HCT116 (cell line): ENCODE results near the gene SERPINB6. TPM values are rescaled to one million over a fixed set of nuclear protein-coding genes. Genes with fewer than 3 reads are reported as not detected.

Source experiments
- ATAC-seq: fragments of 200-7000 bp; cut with Tn5 transposase; 2 replicates; pipeline ENCODE4 v1.9.1; 2020; ENCODE audit warnings: mild to moderate bottlenecking, moderate library complexity
- BruUV-seq: library from RNA; stranded (reverse); fragments of 400-500 nt; replicated peaks from 2 replicates; lab custom pipeline; 2021; lab: Mats Ljungman, UMichigan
- CTCF ChIA-PET: fragments of 300-600 bp; sonication (Branson Sonifier 250); formaldehyde crosslinking; loops from one replicate; lab custom pipeline; 2021; ENCODE audit warnings: antibody characterized with exemption; lab: Charles Lee
- POLR2A ChIA-PET: fragments of 300-600, 350-600 bp; sonication (Branson Sonifier 250); formaldehyde crosslinking; loops from one replicate; lab custom pipeline; 2021; ENCODE audit warnings: antibody characterized with exemption; lab: Charles Lee
- RAD21 ChIA-PET, 2 experiments: fragments of 300-600 bp; sonication (Branson Sonifier 250); formaldehyde crosslinking; loops; one replicate each; lab custom pipeline; 2023; ENCODE audit warnings: low total read pairs in 2 of 2; ENCODE audit not compliant: uncharacterized antibody in 2 of 2, unreplicated experiment in 2 of 2, low non-redundant PET in 1 of 2; lab: Charles Lee
- DNase-seq: peaks from one replicate; pipeline ENCODE4 v3.0.0-alpha.2; 2010; ENCODE audit warnings: low read depth, low spot score
- H2AFZ ChIP-seq: fragments of 200-600 bp; shearing (Covaris generic), sonication (generic); 2 replicates; pipeline ENCODE4 v1.6.1; 2017; ENCODE audit warnings: low read depth, mixed run types, mixed read lengths, antibody characterized with exemption, low read length; ENCODE audit not compliant: poor library complexity, severe bottlenecking
- H3K27ac ChIP-seq: 2 replicates; pipeline ENCODE4 v1.5.1; 2012; ENCODE audit warnings: low read depth, low read length
- H3K27me3 ChIP-seq: fragments of 200-600 bp; sonication (generic); 2 replicates; pipeline ENCODE4 v1.6.1; 2016; ENCODE audit warnings: mixed run types, low read length, mixed read lengths; ENCODE audit not compliant: insufficient read depth
- H3K36me3 ChIP-seq, 2 experiments: fragments of 200-500 bp in 1 of 2; fragments of 200-600 bp in 1 of 2; sonication (Bioruptor generic) in 1 of 2; sonication (generic) in 1 of 2; 2 replicates each; pipeline versions ENCODE4 v1.5.1 to v1.6.1; 2014 to 2016; ENCODE audit warnings: low read length in 2 of 2, inconsistent platforms in 1 of 2, mixed read lengths in 1 of 2, mixed run types in 1 of 2; ENCODE audit not compliant: insufficient read depth in 2 of 2, control insufficient read depth in 1 of 2
- H3K4me1 ChIP-seq, 2 experiments: fragments of 200-600 bp in 1 of 2; sonication (generic) in 1 of 2; 2 replicates each; pipeline versions ENCODE4 v1.5.1 to v1.6.1; 2012 to 2017; ENCODE audit warnings: low read length in 2 of 2, inconsistent platforms in 1 of 2, mild to moderate bottlenecking in 1 of 2, mixed read lengths in 1 of 2, mixed run types in 1 of 2, moderate library complexity in 1 of 2; ENCODE audit not compliant: insufficient read depth in 2 of 2, control insufficient read depth in 1 of 2
- H3K4me2 ChIP-seq: fragments of 200-600 bp; sonication (generic); 2 replicates; pipeline ENCODE4 v1.6.1; 2017; ENCODE audit warnings: mixed run types, low read length, mixed read lengths
- H3K4me3 ChIP-seq, 2 experiments: fragments of 200-600 bp in 1 of 2; sonication (generic) in 1 of 2; replicated peaks in 1 of 2; 2 replicates each; pipeline ENCODE4 v1.5.1; 2011 to 2016; ENCODE audit warnings: low read length in 2 of 2, control low read depth in 1 of 2, low read depth in 1 of 2, mild to moderate bottlenecking in 1 of 2, mixed read lengths in 1 of 2, mixed run types in 1 of 2
- H3K79me2 ChIP-seq: fragments of 200-600 bp; sonication (generic); 2 replicates; pipeline ENCODE4 v1.6.1; 2017; ENCODE audit warnings: mild to moderate bottlenecking, mixed run types, low read length, moderate library complexity, mixed read lengths; ENCODE audit not compliant: insufficient read depth
- H3K9ac ChIP-seq: fragments of 200-600 bp; sonication (generic); 2 replicates; pipeline ENCODE4 v1.6.1; 2016; ENCODE audit warnings: low read length, mixed read lengths
- H3K9me2 ChIP-seq: fragments of 200-600 bp; sonication (generic), shearing (Covaris generic); 2 replicates; pipeline ENCODE4 v1.6.1; 2017; ENCODE audit warnings: mixed run types, mild to moderate bottlenecking, moderate library complexity; ENCODE audit not compliant: insufficient read depth
- H3K9me3 ChIP-seq, 2 experiments: fragments of 200-500 bp in 1 of 2; fragments of 200-600 bp in 1 of 2; sonication (Bioruptor generic) in 1 of 2; sonication (generic) in 1 of 2; 2 replicates each; pipeline ENCODE4 v1.6.1; 2014 to 2017; ENCODE audit warnings: low read length in 2 of 2, mixed read lengths in 2 of 2, inconsistent platforms in 1 of 2, low read depth in 1 of 2, mild to moderate bottlenecking in 1 of 2, mixed run types in 1 of 2, moderate library complexity in 1 of 2; ENCODE audit not compliant: control insufficient read depth in 1 of 2, insufficient read depth in 1 of 2
- H4K20me1 ChIP-seq: fragments of 200-600 bp; sonication (generic), shearing (Covaris generic); 2 replicates; pipeline ENCODE4 v1.6.1; 2017; ENCODE audit warnings: mixed run types, mild to moderate bottlenecking, moderate library complexity; ENCODE audit not compliant: insufficient read depth
- CBX3 ChIP-seq: IDR thresholded peaks from 2 replicates; pipeline ENCODE4 v1.6.1; 2012; ENCODE audit warnings: low read depth
- CEBPB ChIP-seq: IDR thresholded peaks from 2 replicates; pipeline ENCODE4 v1.6.1; 2012; ENCODE audit warnings: low read depth
- EGR1 ChIP-seq: IDR thresholded peaks from 2 replicates; pipeline ENCODE4 v1.6.1; 2012; ENCODE audit warnings: low read depth
- ELF1 ChIP-seq: IDR thresholded peaks from 2 replicates; pipeline ENCODE4 v1.6.1; 2012; ENCODE audit warnings: low read depth, borderline replicate concordance
- EZH2phosphoT487 ChIP-seq: fragments of 200-600 bp; IDR thresholded peaks from 2 replicates; pipeline ENCODE4 v1.6.1; 2018; ENCODE audit warnings: antibody characterized with exemption, borderline replicate concordance
- FOSL1 ChIP-seq: IDR thresholded peaks from 2 replicates; pipeline ENCODE4 v1.6.1; 2012; ENCODE audit warnings: low read depth
- JUND ChIP-seq: IDR thresholded peaks from 2 replicates; pipeline ENCODE4 v1.6.1; 2012
- POLR2A ChIP-seq: IDR thresholded peaks from 2 replicates; pipeline ENCODE4 v1.7.0; 2011; ENCODE audit warnings: borderline replicate concordance; ENCODE audit not compliant: insufficient read depth, insufficient read length; ENCODE audit errors: extremely low read depth
- POLR2AphosphoS5 ChIP-seq: IDR thresholded peaks from 2 replicates; pipeline ENCODE4 v1.6.1; 2011; ENCODE audit warnings: mild to moderate bottlenecking, low read depth, low read length, moderate library complexity
- RAD21 ChIP-seq: IDR thresholded peaks from 2 replicates; pipeline ENCODE4 v1.6.1; 2012; ENCODE audit warnings: low read depth, mild to moderate bottlenecking
- SIN3A ChIP-seq: IDR thresholded peaks from 2 replicates; pipeline ENCODE4 v1.6.1; 2012; ENCODE audit warnings: low read depth
- SRF ChIP-seq: IDR thresholded peaks from 2 replicates; pipeline ENCODE4 v1.6.1; 2012; ENCODE audit warnings: low read depth
- TCF7L2 ChIP-seq: IDR thresholded peaks from 2 replicates; pipeline ENCODE4 v1.7.0; 2011; ENCODE audit warnings: borderline replicate concordance, inconsistent platforms; ENCODE audit not compliant: insufficient read depth, insufficient read length; ENCODE audit errors: extremely low read depth
- YY1 ChIP-seq: IDR thresholded peaks from 2 replicates; pipeline ENCODE4 v1.6.1; 2011; ENCODE audit warnings: low read length, low read depth, moderate library complexity, mild to moderate bottlenecking; ENCODE audit not compliant: insufficient replicate concordance; ENCODE audit errors: extremely low read depth
- ZFX ChIP-seq: fragments of 450-650 bp; IDR thresholded peaks from 2 replicates; pipeline ENCODE4 v1.6.1; 2017
- intact Hi-C: fragments of 100-400 bp; cut with micrococcal nuclease; formaldehyde crosslinking; loops from 2 replicates; pipeline ENCODE4 v1.10.0; 2022
- total RNA-seq: library from RNA; stranded (reverse); gene quantifications from one replicate; pipeline ENCODE4 v1.2.1, GENCODE V29; 2021; ENCODE audit not compliant: unreplicated experiment
- TF ChIP-seq, protein P1 (sequence below), 3 experiments: fragments of 200-600 bp in 1 of 3; sonication (generic) in 1 of 3; IDR thresholded peaks in 2 of 3; conservative IDR thresholded peaks in 1 of 3; 2 replicates each; pipeline ENCODE4 v1.5.1; 2012 to 2017; ENCODE audit warnings: low read depth in 2 of 3, low read length in 2 of 3, antibody characterized with exemption in 1 of 3, borderline replicate concordance in 1 of 3, control low read depth in 1 of 3, mild to moderate bottlenecking in 1 of 3, mixed read lengths in 1 of 3, mixed run types in 1 of 3, moderate library complexity in 1 of 3; ENCODE audit not compliant: insufficient read depth in 1 of 3
- TF ChIP-seq, protein P2 (sequence below): IDR thresholded peaks from 2 replicates; pipeline ENCODE4 v1.6.1; 2012; ENCODE audit warnings: low read depth
- TF ChIP-seq, protein P3 (sequence below): IDR thresholded peaks from 2 replicates; pipeline ENCODE4 v1.6.1; 2012
- TF ChIP-seq, protein P4 (sequence below): IDR thresholded peaks from 2 replicates; pipeline ENCODE4 v1.6.1; 2011; ENCODE audit warnings: mild to moderate bottlenecking, low read length, moderate library complexity; ENCODE audit not compliant: insufficient replicate concordance; ENCODE audit errors: extremely low read depth
- TF ChIP-seq, protein P5 (sequence below): IDR thresholded peaks from 2 replicates; pipeline ENCODE4 v1.6.1; 2012

The SERPINB6 gene
- total RNA-seq, 1 experiment from 2014 or later: 103 TPM

DNA sequence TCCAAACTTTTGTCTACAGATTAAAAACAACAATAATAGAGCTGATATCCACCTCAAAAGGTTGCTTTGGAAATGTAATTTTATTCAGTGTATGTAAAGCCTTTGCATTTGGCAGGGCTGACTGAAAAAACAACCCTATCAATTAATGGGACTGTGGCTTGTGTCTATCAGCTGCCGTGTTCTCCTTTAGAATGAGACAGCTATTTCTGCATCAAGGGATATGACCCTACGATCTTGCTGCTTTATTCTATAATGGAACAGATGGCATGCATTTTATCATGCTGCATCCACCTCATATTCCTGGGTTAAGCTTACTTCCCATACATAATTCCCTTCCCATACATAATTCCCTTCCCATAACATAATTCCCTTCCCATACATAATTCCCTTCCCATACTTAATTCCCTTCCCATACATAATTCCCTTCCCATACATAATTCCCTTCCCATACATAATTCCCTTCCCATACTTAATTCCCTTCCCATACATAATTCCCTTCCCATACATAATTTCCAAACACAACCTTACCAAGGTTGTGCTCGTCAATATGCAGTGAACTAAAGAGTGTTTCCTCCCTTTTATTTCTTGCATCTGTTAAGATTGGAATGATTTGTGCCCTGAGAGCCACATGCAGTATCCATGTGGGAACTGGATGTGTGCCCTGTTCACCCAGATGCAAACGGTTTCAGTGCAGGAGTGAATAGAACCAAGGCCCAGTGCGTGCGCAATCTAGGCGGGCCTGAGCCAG lies 26.8 kb downstream of the SERPINB6 start:
- DNase-seq (no peak), ATAC-seq (no peak)
- ChIA-PET CTCF (interaction anchor here (4.7 kb wide), 1 partner anchor 8 kb away, joined by 28 read pairs; no protein-coding TSS in a partner anchor), RAD21 (no interaction called here), POLR2A (no interaction called here)
- H3K4me3 ChIP-seq: no peak overlapping the region
- intact Hi-C loops: no loop called here
- H3K4me2 ChIP-seq: no peak overlapping the region
- no TSS peak for BruUV-seq
- H3K27me3 ChIP-seq: no peaks in the 10 kb centered on the region
- H3K9me2 ChIP-seq: no peaks in the 10 kb centered on the region
- no peaks in the 10 kb centered on the region for H3K4me1 ChIP-seq
- no peak overlapping the region for H3K9ac ChIP-seq
- no peak overlapping the region for H3K27ac ChIP-seq
- H3K36me3 ChIP-seq: peaks cover 2 to 6% of the 10 kb centered on the region in 2 experiments; a peak in 1 of 4 replicates
- H2AFZ ChIP-seq: no peak overlapping the region
- no peaks in the 10 kb centered on the region for H3K9me3 ChIP-seq
- no peaks in the 10 kb centered on the region for H3K79me2 ChIP-seq
- H4K20me1 ChIP-seq: no peaks in the 10 kb centered on the region
- TF ChIP-seq TCF7L2 (no peak), SIN3A (no peak), FOSL1 (no peak), RAD21 (no peak), POLR2AphosphoS5 (no peak), JUND (no peak), YY1 (no peak), ELF1 (no peak), CEBPB (no peak), SRF (no peak), CBX3 (no peak), ZFX (no peak), POLR2A (no peak), EZH2phosphoT487 (no peak), EGR1 (no peak)
- TF ChIP-seq, protein P1, sequence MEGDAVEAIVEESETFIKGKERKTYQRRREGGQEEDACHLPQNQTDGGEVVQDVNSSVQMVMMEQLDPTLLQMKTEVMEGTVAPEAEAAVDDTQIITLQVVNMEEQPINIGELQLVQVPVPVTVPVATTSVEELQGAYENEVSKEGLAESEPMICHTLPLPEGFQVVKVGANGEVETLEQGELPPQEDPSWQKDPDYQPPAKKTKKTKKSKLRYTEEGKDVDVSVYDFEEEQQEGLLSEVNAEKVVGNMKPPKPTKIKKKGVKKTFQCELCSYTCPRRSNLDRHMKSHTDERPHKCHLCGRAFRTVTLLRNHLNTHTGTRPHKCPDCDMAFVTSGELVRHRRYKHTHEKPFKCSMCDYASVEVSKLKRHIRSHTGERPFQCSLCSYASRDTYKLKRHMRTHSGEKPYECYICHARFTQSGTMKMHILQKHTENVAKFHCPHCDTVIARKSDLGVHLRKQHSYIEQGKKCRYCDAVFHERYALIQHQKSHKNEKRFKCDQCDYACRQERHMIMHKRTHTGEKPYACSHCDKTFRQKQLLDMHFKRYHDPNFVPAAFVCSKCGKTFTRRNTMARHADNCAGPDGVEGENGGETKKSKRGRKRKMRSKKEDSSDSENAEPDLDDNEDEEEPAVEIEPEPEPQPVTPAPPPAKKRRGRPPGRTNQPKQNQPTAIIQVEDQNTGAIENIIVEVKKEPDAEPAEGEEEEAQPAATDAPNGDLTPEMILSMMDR (IDR thresholded peaks at IDR 0.05 in 2 of 3, conservative IDR thresholded peaks at IDR 0.05 in 1 of 3; ENCODE audit: borderline replicate concordance in 1 of 3, insufficient read depth in 1 of 3, low read depth in 2 of 3, low read length in 2 of 3): no peak
- TF ChIP-seq, protein P2, sequence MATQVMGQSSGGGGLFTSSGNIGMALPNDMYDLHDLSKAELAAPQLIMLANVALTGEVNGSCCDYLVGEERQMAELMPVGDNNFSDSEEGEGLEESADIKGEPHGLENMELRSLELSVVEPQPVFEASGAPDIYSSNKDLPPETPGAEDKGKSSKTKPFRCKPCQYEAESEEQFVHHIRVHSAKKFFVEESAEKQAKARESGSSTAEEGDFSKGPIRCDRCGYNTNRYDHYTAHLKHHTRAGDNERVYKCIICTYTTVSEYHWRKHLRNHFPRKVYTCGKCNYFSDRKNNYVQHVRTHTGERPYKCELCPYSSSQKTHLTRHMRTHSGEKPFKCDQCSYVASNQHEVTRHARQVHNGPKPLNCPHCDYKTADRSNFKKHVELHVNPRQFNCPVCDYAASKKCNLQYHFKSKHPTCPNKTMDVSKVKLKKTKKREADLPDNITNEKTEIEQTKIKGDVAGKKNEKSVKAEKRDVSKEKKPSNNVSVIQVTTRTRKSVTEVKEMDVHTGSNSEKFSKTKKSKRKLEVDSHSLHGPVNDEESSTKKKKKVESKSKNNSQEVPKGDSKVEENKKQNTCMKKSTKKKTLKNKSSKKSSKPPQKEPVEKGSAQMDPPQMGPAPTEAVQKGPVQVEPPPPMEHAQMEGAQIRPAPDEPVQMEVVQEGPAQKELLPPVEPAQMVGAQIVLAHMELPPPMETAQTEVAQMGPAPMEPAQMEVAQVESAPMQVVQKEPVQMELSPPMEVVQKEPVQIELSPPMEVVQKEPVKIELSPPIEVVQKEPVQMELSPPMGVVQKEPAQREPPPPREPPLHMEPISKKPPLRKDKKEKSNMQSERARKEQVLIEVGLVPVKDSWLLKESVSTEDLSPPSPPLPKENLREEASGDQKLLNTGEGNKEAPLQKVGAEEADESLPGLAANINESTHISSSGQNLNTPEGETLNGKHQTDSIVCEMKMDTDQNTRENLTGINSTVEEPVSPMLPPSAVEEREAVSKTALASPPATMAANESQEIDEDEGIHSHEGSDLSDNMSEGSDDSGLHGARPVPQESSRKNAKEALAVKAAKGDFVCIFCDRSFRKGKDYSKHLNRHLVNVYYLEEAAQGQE: no peak
- TF ChIP-seq, protein P3, sequence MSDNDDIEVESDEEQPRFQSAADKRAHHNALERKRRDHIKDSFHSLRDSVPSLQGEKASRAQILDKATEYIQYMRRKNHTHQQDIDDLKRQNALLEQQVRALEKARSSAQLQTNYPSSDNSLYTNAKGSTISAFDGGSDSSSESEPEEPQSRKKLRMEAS: no peak
- TF ChIP-seq, protein P4, sequence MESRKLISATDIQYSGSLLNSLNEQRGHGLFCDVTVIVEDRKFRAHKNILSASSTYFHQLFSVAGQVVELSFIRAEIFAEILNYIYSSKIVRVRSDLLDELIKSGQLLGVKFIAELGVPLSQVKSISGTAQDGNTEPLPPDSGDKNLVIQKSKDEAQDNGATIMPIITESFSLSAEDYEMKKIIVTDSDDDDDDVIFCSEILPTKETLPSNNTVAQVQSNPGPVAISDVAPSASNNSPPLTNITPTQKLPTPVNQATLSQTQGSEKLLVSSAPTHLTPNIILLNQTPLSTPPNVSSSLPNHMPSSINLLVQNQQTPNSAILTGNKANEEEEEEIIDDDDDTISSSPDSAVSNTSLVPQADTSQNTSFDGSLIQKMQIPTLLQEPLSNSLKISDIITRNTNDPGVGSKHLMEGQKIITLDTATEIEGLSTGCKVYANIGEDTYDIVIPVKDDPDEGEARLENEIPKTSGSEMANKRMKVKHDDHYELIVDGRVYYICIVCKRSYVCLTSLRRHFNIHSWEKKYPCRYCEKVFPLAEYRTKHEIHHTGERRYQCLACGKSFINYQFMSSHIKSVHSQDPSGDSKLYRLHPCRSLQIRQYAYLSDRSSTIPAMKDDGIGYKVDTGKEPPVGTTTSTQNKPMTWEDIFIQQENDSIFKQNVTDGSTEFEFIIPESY: no peak
- TF ChIP-seq, protein P5, sequence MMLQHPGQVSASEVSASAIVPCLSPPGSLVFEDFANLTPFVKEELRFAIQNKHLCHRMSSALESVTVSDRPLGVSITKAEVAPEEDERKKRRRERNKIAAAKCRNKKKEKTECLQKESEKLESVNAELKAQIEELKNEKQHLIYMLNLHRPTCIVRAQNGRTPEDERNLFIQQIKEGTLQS: no peak
